GM18867 (cell line): Measurements from ENCODE around the gene NECAP2.
"Not testable (repeated sequence)": the region's sequence is repeated elsewhere in the genome, so short reads cannot be mapped to it uniquely, and the experiment has no call there.

Experiments
- ATAC-seq: cut with Tn5 transposase; IDR thresholded peaks from one replicate; pipeline ENCODE4 v1.9.1; 2021; ENCODE audit warnings: mild to moderate bottlenecking, moderate library complexity; ENCODE audit not compliant: unreplicated experiment

NECAP2 gene

DNA sequence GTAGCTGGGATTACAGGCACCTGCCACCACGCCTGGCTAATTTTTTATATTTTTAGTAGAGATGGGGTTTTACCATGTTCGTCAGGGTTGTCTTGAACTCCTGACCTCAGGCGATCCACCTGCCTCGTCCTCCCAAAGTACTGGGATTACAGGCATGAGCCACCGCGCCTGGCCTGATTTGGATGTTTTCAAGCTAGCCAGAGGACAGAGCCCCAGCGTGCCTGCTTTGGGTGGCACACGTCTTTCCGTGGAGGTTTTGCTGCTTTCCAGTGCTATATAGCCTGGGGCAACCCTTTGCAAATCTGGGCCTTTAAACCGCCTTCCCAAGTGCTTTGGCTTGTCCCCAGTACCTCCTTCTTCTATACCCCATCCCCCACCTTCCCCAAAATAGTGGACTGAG is 15.6 kb downstream of the NECAP2 start:
- ATAC-seq, result not testable (repeated sequence)

DNA sequence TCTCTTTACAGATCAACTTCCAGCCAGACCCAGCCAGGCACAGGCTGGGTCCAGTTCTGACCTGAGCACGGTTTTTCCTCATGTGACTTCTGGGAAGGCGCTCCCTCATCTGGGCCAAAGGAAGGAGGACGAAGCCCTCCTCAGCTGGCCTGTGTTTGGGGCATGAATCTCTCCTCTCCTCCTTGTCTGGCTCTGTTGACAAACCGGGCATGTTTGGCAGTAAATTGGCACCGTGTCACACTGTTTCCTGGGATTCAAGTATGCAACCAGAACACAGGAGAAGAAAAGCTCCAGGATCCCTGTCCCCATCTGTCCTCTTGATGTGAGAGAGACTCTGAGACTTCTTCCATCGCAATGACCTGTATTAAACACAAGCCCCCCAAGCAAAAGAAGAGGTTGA is 18.3 kb downstream of the NECAP2 start:
- ATAC-seq, result no peak

DNA sequence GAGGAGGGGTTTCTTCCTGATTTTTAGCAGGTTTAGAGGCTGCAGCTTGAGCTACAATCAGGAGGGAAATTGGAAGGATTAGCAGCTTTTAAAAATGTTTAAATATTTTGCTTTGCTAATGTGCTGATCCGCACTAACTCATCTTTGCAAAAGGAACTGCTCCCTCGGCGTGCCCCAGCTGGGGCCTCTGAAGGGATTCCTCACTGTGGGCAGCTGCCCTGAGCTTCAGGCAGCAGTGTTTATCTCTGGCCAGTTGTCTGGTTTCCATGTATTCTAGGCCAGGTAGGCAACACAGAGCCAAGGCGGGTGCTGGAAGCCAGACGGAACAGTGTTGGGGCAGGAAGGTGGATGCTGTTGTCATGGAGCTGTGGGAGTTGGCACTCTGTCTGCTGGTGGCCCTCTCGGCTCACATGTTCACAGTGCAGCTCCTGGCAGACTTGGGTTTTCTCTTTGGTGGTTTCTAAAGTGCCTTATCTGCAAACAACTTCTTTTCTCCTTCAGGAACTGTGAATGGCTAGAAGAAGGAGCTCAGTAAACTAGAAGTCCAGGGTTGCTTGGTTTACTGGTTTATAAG is 18.9 kb downstream of the NECAP2 start:
- ATAC-seq, result no peak

DNA sequence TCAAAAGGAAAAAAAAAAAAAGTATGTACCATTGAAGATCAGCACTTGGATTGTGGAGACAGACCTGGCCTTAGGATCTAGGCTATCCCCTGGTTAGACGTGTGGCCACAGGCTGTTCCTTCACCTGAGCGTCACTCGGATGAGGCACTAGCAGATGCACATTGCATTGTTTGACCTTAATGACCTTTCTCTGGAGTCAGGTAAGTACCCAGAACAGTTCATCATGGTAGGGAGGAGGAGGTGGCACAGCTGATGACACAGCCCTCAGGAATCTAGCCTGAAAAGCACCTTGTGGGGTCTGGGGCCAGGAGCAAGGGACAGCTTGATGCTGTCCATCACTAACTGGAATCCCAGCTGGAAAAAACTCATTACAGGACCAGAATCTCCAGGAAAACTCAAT is 21.2 kb downstream of the NECAP2 start:
- ATAC-seq, result no peak

DNA sequence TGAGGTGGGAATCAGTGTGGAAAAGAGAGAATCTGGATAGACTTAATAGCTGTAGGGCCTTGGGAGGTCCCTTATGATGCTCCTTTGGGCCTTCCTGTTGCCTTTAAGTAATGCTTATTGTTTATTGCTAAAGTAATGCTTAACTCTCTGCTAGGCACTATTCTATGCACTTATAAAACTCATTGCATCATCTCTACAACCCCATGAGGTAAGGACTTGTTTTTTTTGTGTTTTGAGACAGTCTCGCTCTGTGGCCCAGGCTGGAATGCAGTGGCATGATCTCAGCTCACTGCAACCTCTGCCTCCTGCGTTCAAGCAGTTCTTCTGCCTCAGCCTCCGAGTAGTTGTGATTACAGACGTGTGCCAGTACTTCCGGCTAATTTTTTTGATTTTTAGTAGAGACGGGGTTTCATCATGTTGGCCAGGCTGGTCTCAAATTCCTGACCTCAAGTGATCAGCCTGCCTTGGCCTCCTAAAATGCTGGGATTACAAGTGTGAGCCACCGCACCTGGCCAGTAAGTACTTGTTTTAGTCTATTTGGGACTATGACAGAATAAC is 22.3 kb downstream of the NECAP2 start:
- ATAC-seq, result no peak

DNA sequence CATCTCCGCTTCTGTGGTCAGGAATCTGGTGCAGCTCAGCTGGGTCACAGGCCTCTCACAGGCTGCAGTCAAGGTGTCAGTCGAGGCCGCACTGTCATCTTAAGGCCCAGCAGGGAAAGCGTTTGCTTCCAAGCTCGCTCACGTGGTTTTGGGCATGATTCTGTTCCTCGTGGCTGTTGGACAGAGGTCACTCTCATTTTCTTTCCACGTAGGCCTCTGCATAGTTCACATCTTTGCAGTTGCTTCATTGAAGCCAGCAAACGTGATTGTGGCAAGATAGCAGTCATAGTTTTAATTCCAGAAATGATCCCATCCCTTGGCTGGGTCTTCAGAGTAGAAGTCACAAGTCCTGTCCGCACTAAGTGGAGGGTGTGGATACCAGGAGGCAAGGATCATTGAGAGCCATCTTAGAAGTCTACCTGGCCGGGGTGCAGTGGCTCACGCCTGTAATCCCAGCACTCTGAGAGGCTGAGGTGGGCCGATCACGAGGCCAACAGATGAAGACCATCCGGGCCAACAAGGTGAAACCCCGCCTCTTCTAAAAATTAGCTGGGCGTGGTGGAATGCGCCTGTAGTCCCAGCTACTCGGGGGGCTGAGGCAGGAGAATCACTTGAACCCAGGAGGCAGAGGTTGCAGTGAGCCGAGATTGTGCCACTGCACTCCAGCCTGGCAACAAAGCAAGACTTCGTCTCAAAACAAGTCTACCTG is 24.5 kb downstream of the NECAP2 start:
- no peak for ATAC-seq

DNA sequence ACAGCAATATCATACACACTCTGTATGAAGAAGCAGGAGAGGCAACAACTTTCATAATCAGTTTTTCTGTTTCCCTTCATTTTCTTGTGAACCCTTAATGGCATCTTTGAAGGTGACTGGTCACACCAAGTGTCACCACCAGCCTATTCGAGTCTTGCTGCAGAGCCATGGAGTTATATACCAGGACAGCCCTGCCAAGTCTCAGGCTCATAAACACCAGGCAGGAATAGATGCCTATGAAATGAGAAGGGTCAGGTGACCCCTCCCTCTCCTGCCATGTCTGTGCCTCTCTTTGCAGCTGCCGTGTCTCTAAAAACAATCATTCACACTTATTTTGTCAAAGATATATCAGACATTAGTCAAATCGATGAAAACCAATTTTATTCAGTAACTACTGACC is 28.0 kb downstream of the NECAP2 start:
- no peak for ATAC-seq

DNA sequence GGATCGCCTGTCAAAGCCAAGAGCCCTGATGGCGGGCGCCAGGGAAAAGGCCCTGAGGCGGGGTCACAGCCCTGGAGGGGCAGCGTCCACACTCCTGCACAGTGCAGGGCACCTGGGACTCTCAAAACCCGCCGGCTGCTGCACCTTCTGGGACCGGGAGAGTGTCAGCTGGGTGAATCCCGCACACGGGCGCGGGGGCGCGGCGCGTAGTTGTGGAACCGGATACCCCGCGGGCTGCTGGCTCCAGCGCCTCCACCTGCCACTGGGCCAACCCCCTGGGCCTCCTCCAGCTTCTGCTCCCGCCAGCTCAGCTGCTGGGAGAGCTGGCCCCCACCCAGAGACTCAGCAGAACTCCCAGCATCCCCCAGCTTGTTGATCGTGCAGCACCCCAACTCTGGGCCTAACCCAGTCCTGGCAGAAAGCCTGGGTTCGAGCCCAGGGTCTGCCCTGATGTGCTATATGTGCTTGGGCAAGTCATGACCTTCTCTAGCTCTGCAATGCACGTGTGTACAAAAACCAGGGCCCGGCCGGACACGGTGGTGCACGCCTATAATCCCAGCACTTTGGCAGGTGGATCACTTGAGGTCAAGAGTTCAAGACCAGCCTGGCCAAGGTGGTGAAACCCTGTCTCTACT is 33.8 kb downstream of the NECAP2 start:
- no peak for ATAC-seq

DNA sequence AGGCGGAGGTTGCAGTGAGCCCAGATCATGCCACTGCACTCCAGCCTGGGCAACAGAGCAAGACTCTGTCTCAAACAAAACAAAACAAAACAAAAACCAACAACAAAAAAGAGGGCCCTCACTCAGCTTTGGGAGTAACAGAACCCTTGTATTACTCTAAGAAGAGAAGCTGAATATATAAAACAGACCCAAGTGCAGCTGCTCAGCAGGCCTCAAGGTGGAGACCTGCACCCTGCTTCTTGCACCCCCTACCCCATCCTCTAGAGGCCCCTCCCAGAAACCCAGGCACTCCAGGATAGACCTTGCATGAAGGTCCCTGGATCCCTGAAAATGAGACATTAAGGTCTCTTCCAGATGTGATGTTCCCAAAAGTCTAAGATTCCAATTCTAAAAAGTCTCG is 34.4 kb downstream of the NECAP2 start:
- not testable (repeated sequence) for ATAC-seq

DNA sequence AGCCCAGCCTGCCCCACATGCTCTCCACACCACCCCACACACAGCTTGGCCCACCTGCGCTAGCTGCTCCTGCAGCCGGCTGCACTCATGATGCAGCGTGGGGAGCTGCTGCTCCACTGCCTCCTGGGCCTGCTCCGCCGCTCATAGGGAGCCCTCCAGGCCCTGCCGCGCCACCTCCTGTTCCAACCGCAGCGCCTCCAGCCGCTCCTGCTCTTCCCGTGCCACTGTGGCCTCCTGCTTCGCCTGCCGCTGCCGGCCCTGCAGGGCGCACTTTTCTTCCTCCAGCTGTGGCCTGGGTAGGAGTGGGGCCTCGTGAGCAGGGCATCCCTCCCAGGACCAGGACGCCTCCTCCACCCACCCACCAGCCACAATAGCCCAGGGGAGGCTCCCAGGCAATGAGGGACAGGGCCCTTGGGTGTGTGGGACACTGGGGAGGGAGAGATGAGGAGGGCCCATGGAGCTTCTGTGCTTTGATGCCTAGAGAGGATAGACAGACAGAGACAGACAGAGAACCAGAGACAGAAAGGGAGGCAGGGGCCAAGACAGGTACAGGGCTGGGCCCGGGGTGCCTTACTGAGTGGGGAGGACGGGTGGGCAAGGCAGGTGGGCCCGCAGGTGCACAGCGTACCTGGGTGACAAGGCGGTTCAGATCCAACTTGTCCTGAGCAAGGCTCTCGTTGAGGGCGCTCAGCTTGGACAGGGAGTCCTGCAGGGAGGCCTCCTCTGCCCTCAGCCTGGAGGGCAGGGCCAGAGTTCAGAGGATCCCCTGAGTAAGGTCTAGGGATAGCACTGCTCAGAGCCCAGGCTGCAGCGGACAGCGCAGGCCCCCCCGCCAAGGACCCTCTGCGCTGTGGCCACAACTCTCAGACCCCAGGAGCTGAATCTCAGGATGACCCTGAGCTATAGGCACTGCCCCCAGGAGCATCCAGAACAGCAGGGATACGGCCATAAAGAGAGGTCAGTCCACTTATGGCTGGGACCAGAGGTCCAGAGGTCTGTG is 35.5 kb downstream of the NECAP2 start:
- ATAC-seq, result not testable (repeated sequence)

DNA sequence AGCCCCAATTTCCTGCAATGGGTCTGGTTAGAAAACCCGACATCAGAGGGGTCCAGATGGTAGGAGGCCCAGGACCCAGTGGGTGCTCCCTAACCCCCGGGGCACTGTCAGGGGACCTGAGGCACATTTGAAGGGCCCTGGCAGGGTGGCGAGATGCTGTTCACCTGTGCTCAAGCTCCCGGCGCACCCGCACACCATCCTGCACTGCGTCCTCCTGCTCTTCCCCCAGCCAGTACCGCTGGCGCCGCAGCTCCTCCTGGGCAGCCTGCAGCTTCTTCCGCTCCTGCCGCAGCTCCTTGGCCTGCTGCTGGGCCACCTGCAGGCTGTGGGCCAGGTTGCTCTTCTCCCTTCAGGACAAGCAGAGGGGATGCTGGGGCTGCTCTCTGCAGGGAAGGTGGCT is 37.6 kb downstream of the NECAP2 start:
- ATAC-seq, result no peak

DNA sequence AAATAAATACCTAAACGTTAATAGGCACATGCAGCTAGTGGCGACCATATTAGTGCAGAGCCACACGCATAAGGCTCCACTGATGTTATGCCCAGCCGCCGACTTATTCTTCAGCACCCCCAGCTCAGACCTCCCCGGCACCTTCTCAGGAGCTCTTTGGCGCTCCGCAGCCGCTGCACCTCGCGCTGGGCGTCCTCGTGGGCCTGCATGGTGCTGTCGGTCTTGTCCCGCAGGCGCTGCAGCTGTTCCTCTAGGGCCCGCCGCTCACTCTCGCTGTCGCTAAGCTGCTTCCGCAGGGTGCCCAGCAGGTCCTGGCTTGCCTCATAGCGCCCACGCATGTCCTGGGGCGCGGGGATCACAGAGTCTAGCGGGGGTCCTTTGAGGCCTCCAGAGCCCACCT is 42.6 kb downstream of the NECAP2 start:
- not testable (repeated sequence) for ATAC-seq

DNA sequence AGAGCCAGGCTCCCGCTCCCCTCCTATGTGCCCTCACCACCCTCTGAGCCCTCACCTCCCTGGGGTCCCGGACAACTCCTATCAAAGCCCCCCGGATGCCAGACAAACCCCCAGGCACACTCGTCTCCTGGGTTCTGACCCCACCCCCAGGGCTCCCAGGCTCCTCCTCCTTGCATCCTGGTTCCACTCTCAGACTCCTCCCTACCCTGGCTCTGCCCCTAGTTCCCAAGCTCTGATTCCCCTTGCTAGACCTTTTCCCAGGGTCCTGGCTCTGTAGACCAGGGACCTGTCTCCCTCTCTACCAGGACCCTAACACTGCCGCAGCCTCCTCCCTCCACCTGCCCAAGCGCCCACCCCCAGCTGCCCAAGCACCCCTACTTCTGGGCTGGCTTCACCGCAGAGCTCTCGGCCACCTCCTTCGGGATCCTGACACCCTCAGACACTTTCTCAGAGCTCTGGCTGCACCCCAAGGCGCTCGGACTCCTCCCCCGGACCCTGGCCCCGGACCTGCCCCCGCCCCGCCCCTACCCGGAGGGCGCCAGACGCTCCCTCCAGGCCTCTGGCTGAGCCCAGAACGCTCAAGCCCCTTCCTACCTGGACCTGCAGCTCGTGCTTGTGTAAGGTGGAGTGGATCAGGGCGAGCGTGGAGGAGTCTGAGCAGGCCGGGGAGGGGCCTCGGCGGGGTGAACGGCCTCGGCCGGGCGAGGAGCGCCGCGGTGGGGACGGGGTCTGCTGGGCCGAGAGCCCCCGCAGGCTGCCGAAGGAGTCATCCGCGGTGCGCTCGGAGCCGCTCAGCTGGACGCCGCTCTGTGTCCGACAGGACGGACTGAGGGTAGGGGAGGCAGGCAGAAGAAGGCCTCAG is 43.3 kb downstream of the NECAP2 start:
- not testable (repeated sequence) for ATAC-seq

DNA sequence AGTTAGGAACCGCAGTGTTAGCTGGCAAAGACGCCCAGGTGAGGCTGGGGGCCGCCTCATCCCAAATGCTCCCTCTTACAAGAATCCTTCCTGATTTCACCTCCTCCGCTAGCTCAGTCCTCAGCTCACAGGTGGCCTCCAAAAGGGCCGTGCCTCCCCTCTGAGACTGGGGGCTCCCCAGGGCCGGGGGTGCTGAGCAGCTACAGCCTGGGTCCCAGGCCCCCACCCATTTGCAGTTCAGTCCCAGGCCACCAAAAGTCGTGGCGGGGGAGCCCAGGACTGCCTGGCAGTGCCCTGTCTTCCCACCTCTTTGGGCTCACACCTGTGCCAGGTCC is 43.9 kb downstream of the NECAP2 start:
- ATAC-seq, result no peak

DNA sequence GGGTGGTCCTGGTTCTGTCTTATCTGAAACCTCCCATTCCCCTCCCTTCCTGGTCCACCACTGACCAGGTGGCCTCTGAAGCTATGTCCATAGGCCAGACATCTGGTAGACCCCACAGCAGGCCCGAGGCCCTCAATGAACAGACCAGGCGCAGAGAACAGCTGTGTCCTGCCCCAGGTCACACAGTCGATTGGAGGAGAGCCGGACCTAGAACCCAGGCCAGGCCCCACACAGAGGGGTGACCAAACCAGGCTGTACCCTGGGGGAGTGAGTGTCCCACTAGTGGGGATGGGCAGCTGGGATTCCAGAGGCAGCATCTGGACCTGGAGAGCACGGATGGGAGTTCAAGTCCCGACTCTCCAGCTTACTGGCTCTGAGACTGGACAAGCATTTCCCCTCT is 44.4 kb downstream of the NECAP2 start:
- ATAC-seq, result no peak

DNA sequence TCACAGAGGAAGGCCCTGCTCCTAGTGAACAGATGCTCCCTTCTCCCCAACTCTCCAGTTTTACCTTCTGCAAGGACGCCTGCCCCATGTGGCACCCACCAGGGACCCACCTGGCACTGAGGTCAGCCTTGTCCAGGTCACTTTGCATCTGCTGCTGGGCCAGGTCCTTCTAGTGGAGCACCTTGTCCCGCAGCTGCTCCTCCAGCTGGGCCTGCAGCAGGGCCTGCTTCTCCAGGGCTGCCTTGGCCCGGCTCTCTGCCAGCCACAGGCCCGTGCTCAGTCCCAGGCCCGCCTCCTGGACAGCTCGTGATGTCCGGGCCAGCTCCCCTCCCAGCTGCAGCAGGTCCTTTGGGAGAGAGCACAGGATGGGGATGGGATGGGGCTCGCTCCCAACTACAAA is 45.8 kb downstream of the NECAP2 start:
- not testable (repeated sequence) for ATAC-seq

DNA sequence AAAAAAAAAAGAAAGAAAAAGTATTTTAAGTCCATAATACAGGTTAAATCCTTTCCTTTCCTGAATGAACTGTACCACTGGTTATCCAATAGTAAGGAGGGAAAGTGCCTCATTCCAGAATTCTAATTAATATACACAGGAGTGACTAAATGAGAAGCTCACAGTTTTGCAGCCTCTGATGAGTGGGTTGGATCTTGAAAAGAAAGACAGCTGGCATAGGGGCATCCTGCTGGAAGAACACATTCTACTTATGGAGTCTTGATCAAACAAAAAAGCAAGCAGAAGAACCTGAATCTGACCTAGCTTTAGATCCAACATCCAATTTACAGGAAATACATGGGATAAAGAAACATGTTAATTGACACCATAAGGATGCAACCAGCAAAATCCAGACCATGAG is 46.5 kb downstream of the NECAP2 start:
- ATAC-seq, result not testable (repeated sequence)

DNA sequence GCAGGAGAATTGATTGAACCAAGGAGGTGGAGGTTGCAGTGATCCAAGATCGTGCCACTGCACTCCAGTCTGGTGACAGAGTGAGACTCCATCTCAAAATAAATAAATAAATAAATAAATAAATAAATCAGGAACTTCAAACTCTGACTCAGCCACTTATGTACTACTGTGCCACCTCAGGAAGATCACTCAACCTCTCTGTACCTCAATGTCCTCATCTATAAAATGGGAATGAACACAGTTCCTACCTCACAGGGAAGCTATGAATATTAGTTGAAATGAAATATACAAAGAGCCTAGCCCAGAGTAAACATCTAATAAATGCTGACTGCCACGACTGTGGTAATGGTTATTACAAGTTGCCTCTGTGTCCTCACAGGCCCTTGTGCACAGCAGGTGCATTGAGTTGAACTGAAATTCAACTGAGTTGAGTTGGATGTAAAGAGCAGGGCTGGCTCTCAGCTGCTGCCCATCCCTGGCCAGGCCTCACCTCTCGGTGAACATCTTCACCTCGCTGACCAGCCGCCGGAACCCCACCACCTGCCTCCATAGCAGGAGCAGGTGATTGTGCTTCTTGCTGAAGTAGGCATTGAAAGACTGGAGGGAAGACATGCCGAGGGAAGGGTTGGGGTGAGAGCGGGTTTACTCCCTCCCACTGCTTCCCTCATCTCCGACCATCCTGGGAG is 48.8 kb downstream of the NECAP2 start:
- ATAC-seq, result not testable (repeated sequence)

DNA sequence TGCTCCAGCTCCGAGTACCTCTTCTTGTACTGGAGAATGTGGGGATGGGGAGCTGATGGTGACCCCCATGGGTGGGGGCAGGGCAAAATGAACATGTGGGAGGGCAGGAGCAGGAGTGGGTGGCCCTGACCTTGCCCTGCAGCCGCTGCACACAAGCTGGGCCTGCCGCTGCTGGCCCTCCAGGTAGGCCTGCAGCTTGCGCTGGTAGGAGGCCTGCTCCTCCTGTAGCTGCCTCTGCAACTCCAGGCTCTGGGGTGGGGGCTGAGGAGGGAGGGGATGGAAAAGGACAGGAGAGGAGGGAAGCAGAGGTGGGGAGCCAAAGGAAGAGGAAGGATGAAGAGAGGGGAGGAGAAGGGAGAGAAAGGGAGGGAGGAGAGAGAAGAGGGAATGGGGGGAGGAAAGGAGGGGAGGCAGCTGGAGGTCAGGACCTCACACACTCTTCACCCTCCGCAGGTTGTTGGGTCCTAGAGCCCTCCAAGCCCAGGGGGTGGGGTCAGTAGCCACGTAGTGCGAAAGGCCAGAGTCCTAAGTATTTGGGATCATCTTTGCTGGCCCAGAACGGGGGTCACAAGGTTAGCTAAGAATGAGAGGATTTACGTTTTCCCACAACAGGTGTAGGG is 50.6 kb downstream of the NECAP2 start:
- ATAC-seq, result no peak
